Kidney tubule cell (primary cell): ENCODE measurements around the gene MIP.
"Not testable (repeated sequence)": the region's sequence is repeated elsewhere in the genome, so short reads cannot be mapped to it uniquely, and the experiment has no call there.

Experiments
- DNase-seq: peaks from one replicate; pipeline ENCODE4 v3.0.0-alpha.2; 2018; ENCODE audit warnings: low spot score

The MIP gene

DNA sequence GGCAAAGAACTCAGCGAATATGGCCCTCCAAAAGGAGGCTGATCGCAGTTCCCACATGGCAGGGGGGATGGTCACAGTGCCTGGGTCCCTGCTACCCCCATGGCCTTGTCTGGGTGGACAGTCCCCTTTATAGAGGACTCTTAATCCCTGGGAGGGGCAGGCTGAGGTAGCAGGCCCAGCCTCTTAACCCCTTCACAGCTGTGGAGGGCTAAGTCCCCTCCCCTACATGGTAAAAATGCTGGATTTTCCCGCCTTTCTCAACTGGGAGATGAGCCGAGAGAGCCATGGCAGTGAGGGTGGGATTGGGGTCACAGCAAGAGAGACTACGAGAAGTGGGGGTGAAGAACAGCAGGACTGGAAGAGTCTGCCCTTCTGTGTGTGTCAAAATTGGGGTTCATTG, at the start of gene MIP:
Gene MIP (minus strand): TSS at position 101 of the 400 bp plus-strand sequence. CDS start 44 bp downstream, at position 57.
- no peak for DNase-seq

DNA sequence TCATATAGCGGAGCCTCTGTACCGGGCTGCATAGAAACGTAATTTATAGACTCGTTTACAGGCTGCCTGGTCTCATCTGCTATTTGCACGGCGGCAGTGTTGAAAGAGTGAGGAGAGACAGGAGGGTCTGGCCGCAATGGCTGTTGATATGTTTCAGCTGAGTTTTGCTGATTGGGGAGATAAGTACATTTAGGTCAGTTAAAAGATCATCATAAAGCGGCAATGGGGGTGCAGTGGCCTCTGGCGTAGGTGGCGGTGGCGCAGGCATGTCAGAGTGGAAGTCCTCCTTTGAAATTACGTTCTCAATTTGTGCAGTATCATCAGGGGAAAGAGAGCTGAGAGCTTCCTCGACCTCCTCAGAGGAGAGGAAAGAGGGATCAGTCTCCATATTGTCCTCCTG, 45.4 kb upstream of the MIP start:
- not testable (repeated sequence) for DNase-seq

DNA sequence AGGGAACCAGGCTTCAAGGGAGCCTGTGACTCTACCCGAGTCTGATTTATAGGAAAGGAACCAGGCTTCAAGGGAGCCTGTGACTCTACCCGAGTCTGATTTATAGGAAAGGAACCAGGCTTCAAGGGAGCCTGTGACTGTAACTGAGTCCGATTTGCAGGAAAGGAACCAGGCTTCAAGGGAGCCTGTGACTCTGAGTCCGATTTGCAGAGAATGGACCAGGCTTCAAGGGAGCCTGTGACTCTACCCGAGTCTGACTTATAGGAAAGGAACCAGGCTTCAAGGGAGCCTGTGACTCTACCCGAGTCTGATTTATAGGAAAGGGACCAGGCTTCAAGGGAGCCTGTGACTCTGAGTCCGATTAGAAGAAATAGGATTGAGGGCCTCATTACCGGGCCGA, 45.0 kb upstream of the MIP start:
- not testable (repeated sequence) for DNase-seq

DNA sequence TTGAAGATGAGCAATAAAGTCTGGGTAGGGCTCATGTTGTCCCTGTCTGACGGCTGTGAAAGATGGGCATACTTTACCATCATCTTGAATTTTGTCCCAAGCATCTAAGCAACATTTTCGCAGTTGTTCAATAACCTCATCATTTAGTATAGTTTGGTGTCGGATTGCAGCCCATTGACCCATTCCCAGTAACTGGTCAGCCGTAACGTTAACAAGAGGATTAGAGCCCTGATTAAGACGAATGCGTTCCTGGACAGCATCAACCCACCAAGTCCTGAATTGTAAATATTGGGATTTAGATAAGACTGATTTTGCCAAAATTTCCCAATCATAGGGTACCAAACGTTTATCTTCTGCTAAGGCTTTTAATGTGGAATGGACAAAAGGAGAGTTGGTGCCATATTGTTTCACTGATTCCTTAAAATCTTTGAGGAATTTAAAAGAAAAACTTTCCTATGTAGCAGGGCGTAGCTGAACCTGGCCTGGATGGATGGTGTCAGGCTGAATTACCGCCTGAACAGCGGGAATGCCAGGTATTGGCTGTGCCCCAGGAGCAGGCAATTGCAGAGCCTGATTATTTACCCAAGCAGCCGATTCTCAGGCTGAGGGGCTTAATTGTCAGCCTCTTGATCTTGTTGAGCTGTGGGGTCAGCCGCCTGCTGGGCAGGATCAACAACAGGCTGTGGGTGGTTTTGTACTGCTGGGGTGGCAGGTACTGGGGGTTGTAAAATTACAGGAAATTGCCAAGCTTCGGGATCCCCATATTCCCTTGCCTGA, 43.9 kb upstream of the MIP start:
- not testable (repeated sequence) for DNase-seq

DNA sequence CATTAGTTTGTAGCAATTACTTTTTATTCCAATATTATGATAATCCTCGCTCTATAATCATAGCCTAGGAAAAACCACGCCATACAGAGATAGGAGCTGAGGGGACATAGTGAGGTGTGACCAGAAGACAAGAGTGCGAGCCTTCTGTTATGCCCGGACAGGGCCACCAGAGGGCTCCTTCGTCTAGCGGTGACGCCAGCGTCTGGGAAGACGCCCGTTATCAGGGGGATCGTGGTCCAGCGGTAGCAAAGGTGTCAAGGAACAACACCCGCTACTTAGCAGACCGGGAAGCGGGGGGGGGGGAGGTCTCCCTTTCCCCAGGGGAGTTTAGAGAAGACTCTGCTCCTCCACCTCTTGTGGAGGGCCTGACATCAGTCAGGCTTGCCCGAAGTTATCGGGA, 42.2 kb upstream of the MIP start:
- peak; percentile 27 for DNase-seq

DNA sequence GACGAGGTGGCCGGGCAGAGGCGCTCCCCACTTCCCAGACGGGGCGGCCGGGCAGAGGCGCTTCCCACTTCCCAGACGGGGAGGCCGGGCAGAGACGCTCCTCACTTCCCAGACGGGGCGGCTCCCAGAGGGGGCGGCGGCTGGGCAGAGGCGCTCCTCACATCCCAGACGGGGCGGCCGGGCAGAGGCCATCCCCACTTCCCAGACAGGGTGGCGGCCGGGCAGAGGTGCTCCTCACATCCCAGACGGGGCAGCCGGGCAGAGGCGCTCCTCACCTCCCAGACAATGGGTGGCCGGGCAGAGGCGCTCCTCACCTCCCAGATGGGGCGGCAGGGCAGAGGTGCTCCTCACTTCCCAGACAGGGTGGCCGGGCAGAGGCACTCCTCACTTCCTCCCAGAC, 40.0 kb upstream of the MIP start:
- DNase-seq, result not testable (repeated sequence)

DNA sequence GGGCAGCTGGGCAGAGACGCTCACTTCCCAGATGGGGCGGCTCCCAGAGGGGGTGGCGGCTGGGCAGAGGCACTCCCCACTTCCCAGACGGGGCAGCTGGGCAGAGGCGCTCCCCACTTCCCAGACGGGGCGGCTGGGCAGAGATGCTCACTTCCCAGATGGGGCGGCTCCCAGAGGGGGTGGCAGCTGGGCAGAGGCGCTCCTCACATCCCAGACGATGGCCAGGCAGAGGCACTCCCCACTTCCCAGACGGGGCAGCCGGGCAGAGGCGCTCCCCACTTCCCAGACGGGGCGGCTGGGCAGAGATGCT, 39.6 kb upstream of the MIP start:
- not testable (repeated sequence) for DNase-seq

DNA sequence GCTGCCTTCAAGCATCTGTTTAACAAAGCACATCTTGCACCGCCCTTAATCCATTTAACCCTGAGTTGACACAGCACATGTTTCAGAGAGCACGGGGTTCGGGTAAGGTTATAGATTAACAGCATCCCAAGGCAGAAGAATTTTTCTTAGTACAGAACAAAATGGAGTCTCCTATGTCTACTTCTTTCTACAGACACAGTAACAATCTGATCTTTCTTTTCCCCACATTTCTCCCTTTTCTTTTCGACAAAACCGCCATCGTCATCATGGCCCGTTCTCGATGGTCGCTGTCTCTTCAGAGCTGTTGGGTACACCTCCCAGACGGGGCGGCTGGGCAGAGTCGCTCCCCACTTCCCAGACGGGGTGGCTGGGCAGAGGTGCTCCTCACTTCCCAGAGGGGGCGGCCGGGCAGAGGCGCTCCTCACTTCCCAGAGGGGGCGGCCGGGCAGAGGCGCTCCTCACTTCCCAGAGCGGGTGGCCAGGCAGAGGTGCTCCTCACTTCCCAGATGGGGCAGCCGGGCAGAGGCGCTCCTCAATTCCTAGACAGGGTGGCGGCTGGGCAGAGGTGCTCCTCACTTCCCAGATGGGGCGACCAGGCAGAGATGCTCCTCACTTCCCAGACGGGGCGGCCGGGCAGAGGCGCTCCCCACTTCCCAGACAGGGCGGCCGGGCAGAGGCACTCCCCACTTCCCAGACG, 39.1 kb upstream of the MIP start:
- DNase-seq, result not testable (repeated sequence)

DNA sequence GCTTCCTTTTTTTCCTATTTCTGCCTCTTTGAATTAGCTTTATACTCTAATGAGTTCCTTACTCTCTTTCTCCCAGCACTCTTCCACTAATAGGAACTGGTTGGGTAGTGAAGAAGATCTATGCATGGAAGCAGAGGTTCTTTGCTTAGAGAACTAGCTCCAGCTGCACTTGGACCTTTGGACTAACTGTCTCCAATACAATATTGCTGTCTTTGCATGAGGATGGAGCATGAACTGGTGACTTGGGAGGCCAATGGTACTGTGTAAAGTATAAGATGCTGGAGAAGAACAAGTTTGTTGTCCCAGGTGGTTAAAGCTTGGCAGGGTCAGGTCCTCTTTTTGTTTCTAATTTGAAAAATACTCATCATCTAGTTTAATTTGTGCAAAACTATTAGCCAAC, 35.9 kb upstream of the MIP start:
- no peak for DNase-seq

DNA sequence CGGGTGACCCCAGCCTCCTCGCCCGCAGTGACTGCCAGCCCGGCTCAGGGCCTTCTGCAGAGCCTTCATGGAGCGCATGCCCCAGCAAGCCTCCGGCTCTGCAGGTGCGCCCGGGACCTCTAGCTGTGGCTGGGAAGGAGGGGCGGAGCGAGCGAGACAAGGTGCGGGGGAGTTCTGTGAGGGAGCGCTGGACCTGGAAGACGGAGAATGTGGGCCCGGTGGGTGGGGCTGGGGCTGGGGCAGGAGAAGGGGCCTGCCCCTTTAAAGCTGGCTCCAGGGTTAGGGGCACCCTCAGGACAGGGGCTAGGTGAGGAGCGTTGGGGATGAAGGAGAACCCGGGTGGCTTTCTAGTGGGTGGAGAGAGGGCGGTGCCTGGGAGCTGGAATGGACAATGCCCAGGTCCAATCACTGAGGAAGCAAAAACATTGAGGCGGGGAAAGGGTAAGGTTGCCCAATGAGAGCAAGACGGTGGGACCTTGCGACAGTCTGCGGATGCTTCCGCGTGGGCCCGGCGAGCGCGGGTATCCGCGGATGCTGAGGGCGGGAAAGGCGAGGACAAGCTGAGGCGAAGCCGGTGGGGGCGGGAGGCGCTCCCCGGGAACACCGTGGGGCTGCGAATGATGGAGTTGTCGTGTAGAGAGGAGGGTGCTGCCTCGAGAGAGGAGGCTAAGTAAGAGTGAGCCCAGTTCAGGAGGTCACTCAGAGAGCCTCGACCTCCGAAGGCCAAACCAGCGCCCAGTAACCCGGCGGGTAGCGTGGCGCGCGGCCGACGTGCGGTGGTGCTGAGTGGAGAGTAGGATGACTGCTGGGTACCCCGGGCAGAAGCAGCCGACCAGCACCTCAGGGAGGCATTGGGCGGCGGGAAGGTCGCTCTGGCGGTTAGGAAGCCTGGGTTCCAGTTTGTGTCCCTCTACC, 33.8 kb upstream of the MIP start, which contains the start of gene GLS2:
Gene GLS2 (minus strand): TSS at position 121 of the 915 bp plus-strand sequence. CDS start 43 bp downstream, at position 78.
- DNase-seq, result peak; percentile 87

DNA sequence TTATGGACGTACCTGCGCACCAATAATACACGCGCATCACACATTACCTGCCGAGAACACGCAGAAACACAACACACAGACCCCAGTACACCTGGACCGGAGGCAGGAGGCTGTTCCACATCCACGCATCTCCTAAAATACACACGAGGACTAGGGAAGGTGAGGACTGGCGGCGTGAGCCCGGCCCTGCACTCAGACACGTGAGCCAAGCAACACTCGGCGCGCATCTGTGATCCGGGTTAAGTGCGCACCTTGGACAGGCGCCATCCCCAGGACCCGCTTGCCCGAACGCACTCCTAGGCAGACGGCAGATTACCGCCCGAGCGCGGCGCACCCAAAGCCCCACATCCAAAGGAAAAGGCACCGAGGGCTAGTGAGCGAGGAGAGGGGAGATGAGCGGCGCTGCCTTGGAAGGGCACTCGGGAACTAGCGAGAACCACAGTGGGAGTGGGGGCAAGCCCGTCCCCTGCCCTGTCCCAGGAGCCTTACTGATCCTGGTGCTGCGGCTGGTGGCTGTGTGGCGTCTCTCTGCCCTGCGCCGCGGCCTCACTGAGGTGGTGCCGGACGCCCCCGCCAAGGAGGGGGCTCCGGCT, 33.1 kb upstream of the MIP start:
- DNase-seq, result peak; percentile 32

DNA sequence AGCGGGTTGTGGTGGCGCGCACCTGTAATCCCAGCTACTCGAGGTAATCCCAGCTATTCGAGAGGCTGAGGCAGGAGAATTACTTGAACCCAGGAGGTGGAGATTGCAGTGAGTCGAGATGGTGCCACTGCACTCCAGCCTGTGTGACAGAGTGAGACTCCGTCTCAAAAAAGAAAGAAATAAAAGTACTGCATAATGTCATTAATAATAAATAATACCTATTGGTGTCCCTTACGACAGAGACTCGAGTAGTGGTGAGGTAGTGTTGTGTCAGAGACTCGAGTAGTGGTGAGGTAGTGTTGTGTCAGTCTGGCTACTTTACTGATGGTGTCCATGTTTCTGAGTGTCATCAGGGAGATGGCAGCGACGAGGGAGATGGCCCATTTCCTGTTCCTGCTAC, 32.2 kb upstream of the MIP start:
- no peak for DNase-seq

DNA sequence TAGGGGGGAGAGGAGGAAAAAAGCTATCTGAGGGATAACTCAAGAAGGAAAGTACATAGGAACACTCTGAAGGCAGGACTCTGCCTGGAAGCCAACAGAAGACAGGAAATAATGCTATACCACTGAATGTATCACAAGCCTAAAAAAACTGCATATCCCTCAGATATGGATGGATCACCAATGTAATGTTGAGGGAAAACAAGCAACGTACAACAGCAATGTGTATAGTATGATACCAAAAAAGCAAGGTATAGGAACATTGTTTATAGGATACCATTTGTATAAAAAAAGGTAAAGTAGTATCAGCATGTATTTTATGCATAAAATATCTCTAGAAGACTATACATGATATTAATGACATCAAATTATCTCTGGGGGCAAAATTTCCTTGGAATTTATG, 30.1 kb upstream of the MIP start:
- DNase-seq, result no peak

DNA sequence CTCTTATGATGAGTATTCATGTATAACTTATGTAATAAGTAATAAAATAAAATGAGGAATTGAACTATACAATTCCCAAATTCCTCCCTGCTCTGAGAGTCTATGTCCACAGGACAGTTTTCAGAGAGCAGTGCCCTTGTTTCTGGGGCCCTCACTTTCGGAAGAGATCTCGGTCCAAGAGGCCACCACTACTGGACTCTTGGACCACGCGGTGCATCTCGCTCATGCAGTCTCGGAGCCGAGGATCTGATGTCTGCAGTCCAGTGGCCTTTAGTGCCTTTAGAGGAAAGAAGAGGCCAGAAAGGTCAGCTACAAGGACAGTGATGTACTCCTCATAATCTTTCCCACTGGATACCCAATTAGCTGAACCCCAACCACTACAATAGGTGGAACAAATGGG, 25.2 kb upstream of the MIP start:
- no peak for DNase-seq

DNA sequence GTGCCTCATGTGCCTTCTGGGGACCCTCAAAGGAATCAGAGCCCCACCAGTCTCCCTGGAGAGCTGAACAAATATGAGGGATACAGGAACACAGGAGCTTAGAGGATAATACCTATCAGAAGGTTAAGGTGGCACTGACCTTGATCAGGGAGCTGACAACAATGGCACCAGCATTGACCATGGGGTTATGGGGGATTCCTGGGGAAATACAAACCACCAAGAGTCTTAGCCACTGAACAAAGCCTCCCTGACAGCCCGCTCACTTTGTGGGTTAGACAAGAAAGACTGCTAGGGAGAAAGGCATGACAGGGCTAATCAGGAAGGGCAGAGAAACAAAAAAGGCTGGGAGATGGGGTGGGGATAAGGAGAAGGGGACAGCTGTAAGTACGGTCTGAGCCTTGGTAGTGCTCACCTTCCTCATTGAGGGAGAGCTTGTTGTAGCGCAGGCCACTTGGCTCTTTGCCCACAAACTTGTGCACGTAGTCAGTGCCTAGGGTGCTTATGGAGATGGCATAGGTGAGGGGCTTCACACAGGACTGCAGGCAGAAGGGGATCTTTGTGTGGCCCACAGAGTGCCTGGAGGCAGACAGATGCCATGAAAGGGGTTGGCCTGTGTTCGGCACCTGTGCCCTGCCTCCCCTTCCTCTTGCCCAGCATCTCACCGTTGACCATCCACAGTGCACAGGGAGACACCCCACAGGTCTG, 23.2 kb upstream of the MIP start:
- DNase-seq, result no peak

DNA sequence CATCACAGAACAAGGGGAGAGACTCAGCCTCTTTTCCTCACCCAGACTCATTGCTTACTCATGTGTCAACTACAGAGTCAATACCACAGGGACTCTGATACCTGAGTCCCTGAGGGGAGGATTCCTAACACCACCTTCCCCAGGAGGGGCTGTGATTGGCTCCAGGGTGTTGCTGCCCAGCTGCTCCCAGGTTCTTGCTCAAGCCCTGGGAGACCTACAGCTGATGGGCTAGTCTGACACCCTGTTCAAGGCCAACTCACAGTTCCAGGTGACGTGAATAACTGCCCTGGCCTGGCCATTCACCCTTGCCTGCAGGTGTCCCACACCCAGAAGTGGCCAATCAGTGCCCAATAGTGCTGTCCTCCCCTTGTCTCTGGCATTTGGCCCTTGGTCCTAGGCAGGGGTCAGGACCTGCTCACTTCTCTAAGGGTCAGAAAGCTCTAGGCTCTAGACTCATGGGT, 22.5 kb upstream of the MIP start:
- peak; percentile 21 for DNase-seq

DNA sequence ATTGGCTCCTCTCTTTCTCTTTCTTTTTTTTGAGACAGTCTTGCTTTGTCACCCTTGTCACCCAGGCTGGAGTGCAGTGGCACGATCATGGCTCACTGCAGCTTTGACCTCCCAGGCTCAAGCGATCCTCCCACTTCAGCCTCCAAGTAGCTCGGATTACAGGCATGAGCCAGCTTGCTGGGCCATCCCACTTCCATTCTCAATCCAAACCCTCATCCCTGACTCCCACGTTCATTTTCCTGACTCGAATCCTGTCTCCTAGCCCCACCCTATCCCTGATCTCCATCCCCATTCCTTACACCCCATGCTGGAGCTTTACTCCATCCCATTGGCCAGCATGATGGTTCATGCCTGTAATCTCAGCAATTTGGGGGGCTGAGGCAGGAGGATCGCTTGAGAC, 21.7 kb upstream of the MIP start:
- DNase-seq, result no peak

DNA sequence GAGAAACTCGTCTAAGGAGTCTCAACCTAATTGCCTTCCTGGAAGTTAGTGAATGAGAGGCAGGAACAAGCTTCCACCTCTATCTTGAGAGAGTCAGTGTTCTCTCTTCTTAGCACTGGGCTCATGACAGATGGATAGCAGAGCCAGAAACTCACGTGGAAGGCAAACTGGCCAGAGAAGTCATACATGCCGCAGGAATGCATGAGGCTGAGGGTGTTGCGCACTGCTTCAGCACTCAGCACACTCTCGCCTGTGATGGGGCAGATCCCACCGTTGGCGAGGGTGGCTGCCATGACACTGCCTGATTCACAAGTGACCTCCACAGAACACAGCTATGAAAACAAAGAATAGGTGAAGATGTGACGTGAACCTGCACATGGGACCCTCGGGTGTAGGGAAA, 19.9 kb upstream of the MIP start:
- DNase-seq, result no peak

DNA sequence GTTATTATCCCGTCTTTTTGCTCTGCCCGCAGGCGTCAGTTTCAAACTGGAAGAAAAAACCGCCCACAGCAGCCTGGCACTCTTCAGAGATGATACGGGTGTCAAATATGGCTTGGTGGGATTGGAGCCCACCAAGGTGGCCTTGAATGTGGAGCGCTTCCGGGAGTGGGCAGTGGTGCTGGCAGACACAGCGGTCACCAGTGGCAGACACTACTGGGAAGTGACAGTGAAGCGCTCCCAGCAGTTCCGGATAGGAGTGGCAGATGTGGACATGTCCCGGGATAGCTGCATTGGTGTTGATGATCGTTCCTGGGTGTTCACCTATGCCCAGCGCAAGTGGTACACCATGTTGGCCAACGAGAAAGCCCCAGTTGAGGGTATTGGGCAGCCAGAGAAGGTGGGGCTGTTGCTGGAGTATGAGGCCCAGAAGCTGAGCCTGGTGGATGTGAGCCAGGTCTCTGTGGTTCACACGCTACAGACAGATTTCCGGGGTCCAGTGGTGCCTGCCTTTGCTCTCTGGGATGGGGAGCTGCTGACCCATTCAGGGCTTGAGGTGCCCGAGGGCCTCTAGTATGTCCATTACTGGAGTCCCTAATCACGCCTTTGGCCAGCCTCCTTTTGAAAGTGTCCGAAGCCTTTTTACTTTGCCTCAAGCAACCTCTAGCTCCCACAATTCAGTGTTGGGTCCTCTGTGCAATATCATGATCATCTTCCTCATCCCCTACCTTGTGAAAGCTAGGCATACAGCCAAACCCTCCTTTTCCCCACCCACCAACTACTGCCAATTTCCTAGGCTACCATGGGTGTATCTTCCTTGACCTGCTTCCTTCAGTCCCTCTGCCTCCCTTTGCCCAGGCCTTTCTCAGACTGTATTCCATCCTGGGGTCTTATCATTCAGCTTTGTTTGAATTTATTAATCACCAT, 14.8 kb upstream of the MIP start:
- peak; percentile 24 for DNase-seq
